ENCODE measurements around the gene HHAT. TPM values are rescaled to one million over a fixed set of nuclear protein-coding genes. Genes with fewer than 3 reads are reported as not detected.

The HHAT gene
- total RNA-seq, 4 donors from 2014 or later = 2.4 to 6.0 (median 4.4) TPM

DNA sequence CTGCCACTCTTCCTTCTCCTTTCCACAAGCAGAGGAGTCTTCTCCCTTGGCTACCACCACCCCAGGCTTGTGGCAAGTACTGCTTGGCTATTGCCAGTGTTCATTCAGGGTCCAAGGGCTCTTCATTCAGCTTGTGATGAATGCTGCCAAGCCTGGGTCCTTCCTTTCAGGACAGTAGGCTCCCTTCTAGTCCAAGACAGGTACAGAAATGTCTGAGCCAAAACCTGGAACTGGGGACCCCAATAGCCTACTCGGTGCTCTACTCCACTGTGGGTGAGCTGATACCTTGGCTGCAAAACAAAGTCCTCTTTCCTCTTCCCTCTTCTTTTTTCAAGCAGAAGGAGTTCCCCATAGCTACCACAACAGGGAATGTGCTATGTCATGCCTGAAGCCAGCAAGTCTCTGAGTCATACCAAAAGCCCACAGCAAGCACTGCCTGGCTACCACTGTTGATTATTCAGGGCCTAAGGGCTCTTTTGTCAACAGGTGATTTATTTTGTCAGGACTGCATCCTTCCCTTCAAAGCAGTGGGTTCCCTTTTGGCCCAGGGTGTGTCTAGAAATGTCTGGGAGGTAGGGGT, 268.9 kb downstream of the HHAT start:
- TF ChIP-seq, protein P1, sequence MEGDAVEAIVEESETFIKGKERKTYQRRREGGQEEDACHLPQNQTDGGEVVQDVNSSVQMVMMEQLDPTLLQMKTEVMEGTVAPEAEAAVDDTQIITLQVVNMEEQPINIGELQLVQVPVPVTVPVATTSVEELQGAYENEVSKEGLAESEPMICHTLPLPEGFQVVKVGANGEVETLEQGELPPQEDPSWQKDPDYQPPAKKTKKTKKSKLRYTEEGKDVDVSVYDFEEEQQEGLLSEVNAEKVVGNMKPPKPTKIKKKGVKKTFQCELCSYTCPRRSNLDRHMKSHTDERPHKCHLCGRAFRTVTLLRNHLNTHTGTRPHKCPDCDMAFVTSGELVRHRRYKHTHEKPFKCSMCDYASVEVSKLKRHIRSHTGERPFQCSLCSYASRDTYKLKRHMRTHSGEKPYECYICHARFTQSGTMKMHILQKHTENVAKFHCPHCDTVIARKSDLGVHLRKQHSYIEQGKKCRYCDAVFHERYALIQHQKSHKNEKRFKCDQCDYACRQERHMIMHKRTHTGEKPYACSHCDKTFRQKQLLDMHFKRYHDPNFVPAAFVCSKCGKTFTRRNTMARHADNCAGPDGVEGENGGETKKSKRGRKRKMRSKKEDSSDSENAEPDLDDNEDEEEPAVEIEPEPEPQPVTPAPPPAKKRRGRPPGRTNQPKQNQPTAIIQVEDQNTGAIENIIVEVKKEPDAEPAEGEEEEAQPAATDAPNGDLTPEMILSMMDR (IDR thresholded peaks at IDR 0.05; ENCODE audit: low read depth) = no peak

DNA sequence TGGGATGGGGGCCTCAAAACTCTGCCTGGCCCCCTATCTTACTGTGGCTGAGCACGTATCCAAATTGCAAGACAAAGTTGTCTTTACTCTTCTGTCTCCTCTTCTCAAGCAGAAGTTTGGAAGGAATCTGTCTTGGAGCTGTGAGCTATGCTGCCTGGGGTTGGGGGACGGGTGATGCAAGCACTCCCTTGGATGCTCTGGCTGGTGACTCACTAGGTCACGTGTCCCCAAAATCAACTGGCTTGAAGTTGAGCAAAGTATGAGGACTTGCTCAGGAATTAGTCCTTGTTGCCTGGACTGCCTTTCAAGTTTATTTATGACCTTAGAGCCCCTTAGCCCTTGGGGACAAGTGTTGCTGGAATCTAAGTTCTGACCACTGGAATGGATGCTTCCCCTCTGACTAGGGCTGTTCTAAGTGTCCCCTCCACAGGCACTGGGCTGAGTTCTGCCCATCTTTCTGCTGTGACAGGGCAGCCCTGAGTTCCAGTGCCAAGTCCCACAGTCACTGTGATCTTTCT, 269.5 kb downstream of the HHAT start:
- TF ChIP-seq, protein P1 (IDR thresholded peaks at IDR 0.05; ENCODE audit: low read depth) = no peak

DNA sequence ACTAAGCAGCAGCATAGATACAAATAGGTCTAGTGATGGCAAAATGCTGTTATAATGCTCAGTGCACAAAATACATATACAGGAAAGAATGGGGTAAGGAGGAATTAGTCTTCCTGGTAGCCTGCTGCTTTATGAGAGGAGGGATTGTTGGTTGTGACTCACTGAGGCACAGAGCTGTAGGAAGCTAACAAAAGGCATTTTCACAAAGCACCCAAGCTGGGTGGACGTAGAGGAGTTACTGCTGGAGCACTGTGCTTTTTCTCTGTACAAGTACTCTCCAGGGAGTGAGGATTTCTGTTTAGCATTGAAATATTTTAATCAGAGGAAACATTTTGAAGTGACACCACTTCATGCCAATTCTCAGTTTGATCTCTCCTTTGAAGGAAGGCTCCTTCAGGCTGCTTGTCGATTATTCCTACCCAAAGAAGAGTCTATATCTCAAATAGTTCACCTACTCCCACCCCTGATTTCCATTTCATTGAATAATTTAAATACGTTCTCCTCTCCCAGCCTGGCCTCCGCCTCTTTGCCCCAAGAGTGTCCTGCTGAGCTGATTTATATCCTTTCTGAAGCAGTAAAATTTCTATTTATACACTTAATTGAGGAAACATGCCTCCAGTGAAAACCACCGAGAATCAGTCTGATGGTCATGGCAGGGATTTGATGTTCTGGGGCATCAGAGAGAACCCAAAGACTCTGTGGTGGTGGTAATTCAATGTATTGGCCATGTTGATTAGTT, 271.9 kb downstream of the HHAT start:
- TF ChIP-seq, protein P1 (IDR thresholded peaks at IDR 0.05; ENCODE audit: low read depth) = no peak

DNA sequence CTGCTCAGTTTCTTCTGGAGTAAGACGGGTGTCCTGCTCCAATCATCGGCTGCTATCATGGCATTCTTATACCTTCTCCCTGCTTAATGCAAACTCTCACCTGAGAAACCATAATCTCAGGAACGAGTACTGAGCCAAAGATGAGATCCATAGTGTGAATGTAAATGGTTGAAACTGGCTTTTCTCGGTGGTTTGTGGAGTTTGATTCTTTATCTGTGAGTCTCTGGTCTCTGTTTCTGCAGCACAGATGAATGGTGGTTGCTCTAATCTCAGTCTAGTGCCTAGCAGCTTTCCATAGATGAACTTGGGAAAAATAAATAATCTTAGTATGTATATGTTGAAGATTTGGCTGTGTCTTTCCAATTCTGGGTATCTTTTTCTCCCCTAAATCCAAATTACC, 274.4 kb downstream of the HHAT start:
- TF ChIP-seq, protein P1 (IDR thresholded peaks at IDR 0.05; ENCODE audit: low read depth) = no peak

DNA sequence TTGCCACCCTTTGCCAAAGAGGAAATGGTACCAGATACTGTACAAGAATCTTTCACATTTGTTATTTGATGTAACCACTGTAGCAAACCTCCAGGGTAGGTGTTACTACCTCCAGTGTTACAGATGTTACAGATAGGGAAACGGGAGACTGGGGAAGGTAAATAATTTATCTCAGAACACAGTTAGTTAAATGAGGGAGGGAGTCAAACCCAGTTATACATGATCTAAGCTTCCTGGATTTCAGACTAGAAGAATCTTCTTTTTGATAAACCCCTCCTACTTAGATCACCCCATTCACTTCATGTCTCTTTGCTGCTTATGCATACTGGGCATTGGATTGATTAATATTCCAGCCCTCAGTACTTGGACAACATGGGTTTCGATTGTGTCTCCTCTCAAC, 276.4 kb downstream of the HHAT start:
- TF ChIP-seq, protein P1 (IDR thresholded peaks at IDR 0.05; ENCODE audit: low read depth) = no peak

DNA sequence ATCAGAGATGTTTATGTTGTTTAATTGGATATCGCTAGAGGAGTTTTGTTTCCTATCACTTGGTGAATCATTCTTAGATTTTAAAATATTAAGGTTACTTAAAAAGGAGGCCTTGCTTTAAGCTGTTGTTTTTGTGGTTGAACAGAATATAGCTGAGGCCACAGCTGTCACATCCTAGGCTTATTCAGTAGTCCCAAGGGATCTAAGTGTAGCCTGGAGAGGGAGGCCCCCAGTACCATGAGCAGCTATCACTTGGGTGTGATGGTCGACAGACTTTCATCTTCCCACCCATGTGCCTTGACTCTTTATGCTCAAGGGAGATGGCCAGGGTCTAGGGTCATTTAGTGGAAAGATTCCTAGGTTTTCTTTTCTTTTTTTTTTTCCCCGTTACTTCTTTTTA, 278.7 kb downstream of the HHAT start:
- TF ChIP-seq, protein P1 (IDR thresholded peaks at IDR 0.05; ENCODE audit: low read depth) = no peak

DNA sequence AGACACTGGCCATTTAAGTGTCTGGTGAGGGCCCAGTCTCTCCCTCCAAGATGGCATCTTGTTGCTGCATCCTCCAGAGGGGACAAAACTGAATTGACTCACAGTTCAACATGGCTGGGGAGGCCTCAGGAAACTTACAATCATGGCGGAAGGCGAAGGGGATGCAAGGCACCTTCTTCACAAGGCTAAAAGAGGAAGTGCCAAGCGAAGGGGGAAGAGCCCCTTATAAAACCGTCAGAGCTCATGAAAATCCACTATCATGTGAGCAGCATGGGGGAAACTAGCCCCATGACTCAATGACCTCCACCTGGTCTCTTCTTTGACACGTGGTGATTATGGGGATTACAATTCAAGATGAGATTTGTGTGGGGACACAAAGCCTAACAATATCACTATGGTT, 280.1 kb downstream of the HHAT start:
- TF ChIP-seq, protein P1 (IDR thresholded peaks at IDR 0.05; ENCODE audit: low read depth) = no peak

All from subcutaneous adipose tissue (tissue), 4 donors.